ENCODE results near the gene GRPEL1. TPM values are rescaled to one million over a fixed set of nuclear protein-coding genes. Genes with fewer than 3 reads are reported as not detected.

GRPEL1 gene
- total and polyA plus RNA-seq, 2 experiments from 2014 or later, result 27.4 to 112 TPM

- Histone ChIP-seq H3F3A (replicated peaks; ENCODE audit: low read depth) (peaks cover 9% of the 10 kb centered on the region; the same call in 1 of the 2 replicates), H2AFZ (no peak overlapping the region), H4K20me1 (replicated peaks; ENCODE audit: insufficient read depth) (peaks cover 58% of the 10 kb centered on the region), H3K27ac (ENCODE audit: low read depth) (no peak overlapping the region), H3K9me2 (ENCODE audit: insufficient read depth) (no peaks in the 10 kb centered on the region), H3K27me3 (ENCODE audit: insufficient read depth) (no peaks in the 10 kb centered on the region), H3K4me2 (no peak overlapping the region), H3K79me2 (replicated peaks; ENCODE audit: insufficient read depth) (peaks cover 46% of the 10 kb centered on the region), H3K4me3 (no peak overlapping the region), H3K4me1 (ENCODE audit: insufficient read depth) (0 out of 2 replicates have a peak, but pooled peaks cover 11% of the 10 kb centered on the region), H3K36me3 (ENCODE audit: insufficient read depth) (peaks cover 34% of the 10 kb centered on the region)
- Mint-ChIP-seq H3K9me3 (no peaks in the 10 kb centered on the region), H3K27me3 (ENCODE audit: insufficient read depth, low read depth, poor library complexity) (peaks cover 6% of the 10 kb centered on the region), H3K4me1 (peaks cover 14% of the 10 kb centered on the region), H3K27ac (no peak overlapping the region), H3K4me3 (no peak overlapping the region), H3K36me3 (ENCODE audit: low read depth) (peaks cover 62% of the 10 kb centered on the region)
- no peak for DNase-seq (ENCODE audit: low spot score)
- no peak for ATAC-seq
- TF ChIP-seq STAT1 (IDR thresholded peaks at IDR 0.05; ENCODE audit: unreplicated experiment) (no peak), CREB1 (CRISPR knock-in tag; IDR thresholded peaks at IDR 0.05; ENCODE audit: low read depth) (no peak), EZH2 (IDR thresholded peaks at IDR 0.05; ENCODE audit: low read depth, unreplicated experiment) (no peak), JUNB (IDR thresholded peaks at IDR 0.05; ENCODE audit: unreplicated experiment) (no peak), ZNF331 (CRISPR knock-in tag; IDR thresholded peaks at IDR 0.05; ENCODE audit: low read depth) (no peak)
- TF ChIP-seq, protein P1, sequence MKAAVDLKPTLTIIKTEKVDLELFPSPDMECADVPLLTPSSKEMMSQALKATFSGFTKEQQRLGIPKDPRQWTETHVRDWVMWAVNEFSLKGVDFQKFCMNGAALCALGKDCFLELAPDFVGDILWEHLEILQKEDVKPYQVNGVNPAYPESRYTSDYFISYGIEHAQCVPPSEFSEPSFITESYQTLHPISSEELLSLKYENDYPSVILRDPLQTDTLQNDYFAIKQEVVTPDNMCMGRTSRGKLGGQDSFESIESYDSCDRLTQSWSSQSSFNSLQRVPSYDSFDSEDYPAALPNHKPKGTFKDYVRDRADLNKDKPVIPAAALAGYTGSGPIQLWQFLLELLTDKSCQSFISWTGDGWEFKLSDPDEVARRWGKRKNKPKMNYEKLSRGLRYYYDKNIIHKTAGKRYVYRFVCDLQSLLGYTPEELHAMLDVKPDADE (IDR thresholded peaks at IDR 0.05), result no peak
These were observed 5.0 kb downstream of the GRPEL1 start for GRCh38 chr4:7062816-7063215.

DNA sequence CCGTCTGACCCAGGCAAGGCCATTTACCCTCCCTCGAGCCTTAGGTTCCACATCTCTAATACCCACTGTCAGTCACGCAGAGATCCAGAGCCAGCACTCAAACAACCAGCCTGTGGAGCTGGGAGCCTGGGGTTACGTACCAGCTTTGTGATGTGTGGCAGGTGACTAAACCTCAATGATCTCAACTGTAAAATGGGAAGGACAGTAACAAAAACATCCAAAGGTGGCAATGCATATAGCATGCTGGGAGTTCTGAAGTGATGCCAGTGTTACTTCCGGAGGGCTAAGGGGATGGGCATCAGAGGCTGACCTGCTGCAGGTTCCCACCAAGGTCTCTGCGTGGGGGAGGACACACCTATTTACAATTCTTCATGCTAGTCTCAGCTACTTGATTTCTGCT lies 6.0 kb downstream of the GRPEL1 start:
- Mint-ChIP-seq H3K4me1 (peaks cover 9% of the 10 kb centered on the region), H3K9me3 (no peaks in the 10 kb centered on the region), H3K27ac (no peak overlapping the region), H3K27me3 (ENCODE audit: insufficient read depth, low read depth, poor library complexity) (peaks cover 2% of the 10 kb centered on the region), H3K36me3 (ENCODE audit: low read depth) (peaks cover 61% of the 10 kb centered on the region), H3K4me3 (no peak overlapping the region)
- Histone ChIP-seq H3K27ac (ENCODE audit: low read depth) (no peak overlapping the region), H3K4me3 (no peak overlapping the region), H3K36me3 (ENCODE audit: insufficient read depth) (peaks cover 34% of the 10 kb centered on the region), H3K4me1 (ENCODE audit: insufficient read depth) (0 out of 2 replicates have a peak, but pooled peaks cover 8% of the 10 kb centered on the region), H2AFZ (no peak overlapping the region), H3K9me2 (ENCODE audit: insufficient read depth) (no peaks in the 10 kb centered on the region), H4K20me1 (replicated peaks; ENCODE audit: insufficient read depth) (peaks cover 53% of the 10 kb centered on the region), H3F3A (replicated peaks; ENCODE audit: low read depth) (peaks cover 9% of the 10 kb centered on the region; the same call in 1 of the 2 replicates), H3K27me3 (ENCODE audit: insufficient read depth) (no peaks in the 10 kb centered on the region), H3K79me2 (replicated peaks; ENCODE audit: insufficient read depth) (peaks cover 40% of the 10 kb centered on the region), H3K4me2 (no peak overlapping the region)
- ATAC-seq (no peak), DNase-seq (ENCODE audit: low spot score) (no peak)
- TF ChIP-seq, protein P2, sequence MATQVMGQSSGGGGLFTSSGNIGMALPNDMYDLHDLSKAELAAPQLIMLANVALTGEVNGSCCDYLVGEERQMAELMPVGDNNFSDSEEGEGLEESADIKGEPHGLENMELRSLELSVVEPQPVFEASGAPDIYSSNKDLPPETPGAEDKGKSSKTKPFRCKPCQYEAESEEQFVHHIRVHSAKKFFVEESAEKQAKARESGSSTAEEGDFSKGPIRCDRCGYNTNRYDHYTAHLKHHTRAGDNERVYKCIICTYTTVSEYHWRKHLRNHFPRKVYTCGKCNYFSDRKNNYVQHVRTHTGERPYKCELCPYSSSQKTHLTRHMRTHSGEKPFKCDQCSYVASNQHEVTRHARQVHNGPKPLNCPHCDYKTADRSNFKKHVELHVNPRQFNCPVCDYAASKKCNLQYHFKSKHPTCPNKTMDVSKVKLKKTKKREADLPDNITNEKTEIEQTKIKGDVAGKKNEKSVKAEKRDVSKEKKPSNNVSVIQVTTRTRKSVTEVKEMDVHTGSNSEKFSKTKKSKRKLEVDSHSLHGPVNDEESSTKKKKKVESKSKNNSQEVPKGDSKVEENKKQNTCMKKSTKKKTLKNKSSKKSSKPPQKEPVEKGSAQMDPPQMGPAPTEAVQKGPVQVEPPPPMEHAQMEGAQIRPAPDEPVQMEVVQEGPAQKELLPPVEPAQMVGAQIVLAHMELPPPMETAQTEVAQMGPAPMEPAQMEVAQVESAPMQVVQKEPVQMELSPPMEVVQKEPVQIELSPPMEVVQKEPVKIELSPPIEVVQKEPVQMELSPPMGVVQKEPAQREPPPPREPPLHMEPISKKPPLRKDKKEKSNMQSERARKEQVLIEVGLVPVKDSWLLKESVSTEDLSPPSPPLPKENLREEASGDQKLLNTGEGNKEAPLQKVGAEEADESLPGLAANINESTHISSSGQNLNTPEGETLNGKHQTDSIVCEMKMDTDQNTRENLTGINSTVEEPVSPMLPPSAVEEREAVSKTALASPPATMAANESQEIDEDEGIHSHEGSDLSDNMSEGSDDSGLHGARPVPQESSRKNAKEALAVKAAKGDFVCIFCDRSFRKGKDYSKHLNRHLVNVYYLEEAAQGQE (IDR thresholded peaks at IDR 0.05; ENCODE audit: unreplicated experiment), result no peak
